ENCODE results near the gene RPUSD1.

DNA sequence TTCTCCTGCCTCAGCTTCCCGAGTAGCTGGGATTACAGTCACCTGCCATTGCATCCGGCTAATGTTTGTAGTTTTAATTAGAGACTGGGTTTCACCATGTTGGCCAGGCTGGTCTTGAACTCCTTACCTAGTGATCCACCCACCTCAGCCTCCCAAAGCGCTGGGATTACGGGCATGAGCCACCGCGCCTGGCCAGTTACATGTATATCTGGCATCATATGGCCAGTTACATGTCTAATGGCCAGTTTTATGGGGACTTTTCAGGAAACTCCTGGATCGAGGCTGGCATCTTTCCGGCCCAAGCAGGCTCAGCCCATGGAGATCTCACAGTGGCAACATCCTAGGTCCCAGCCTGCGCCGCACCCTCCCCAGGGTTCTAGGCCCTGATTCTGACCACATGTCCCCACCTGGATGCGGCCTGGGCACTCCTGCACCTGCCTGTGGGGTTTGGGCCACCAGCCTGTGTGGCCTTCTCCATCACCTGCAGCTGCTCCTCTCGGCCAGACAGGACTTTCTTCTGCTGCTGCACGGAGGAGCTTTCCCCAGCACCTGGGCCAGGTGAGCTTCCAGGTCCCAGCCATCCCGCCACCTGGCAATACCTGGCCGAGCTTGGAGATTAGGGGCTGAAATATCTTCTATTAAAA, 46.1 kb downstream of the RPUSD1 start:
- TF ChIP-seq, protein P1, sequence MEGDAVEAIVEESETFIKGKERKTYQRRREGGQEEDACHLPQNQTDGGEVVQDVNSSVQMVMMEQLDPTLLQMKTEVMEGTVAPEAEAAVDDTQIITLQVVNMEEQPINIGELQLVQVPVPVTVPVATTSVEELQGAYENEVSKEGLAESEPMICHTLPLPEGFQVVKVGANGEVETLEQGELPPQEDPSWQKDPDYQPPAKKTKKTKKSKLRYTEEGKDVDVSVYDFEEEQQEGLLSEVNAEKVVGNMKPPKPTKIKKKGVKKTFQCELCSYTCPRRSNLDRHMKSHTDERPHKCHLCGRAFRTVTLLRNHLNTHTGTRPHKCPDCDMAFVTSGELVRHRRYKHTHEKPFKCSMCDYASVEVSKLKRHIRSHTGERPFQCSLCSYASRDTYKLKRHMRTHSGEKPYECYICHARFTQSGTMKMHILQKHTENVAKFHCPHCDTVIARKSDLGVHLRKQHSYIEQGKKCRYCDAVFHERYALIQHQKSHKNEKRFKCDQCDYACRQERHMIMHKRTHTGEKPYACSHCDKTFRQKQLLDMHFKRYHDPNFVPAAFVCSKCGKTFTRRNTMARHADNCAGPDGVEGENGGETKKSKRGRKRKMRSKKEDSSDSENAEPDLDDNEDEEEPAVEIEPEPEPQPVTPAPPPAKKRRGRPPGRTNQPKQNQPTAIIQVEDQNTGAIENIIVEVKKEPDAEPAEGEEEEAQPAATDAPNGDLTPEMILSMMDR (optimal IDR thresholded peaks at IDR 0.05 in 1 of 3, IDR thresholded peaks at IDR 0.05 in 1 of 3, conservative IDR thresholded peaks at IDR 0.05 in 1 of 3; ENCODE audit: extremely low read depth in 1 of 3, insufficient read depth in 2 of 3, low read length in 3 of 3), result no peak
- no peak for TF ChIP-seq EZH2 (IDR thresholded peaks at IDR 0.05; ENCODE audit: low read length)

All from keratinocyte (primary cell).